Liver (tissue), 3 donors: ENCODE data around the gene PHTF2.

ENCODE experiments used
- CTCF ChIP-seq: fragments of 150-350 bp; IDR thresholded peaks from 2 replicates; pipeline ENCODE4 v1.5.1; 2017; ENCODE audit warnings: improper control_type of control experiment, low read depth, low read length; ENCODE audit not compliant: missing input control
- EGR1 ChIP-seq, 2 donors: IDR thresholded peaks; 2 replicates each; pipeline ENCODE4 v1.6.1; 2016 to 2018; ENCODE audit warnings: antibody characterized with exemption in 2 of 2, low read depth in 2 of 2
- GABPA ChIP-seq, 2 donors: IDR thresholded peaks in 1 of 2; conservative IDR thresholded peaks in 1 of 2; 2 replicates each; pipeline ENCODE4 v1.6.1; 2016; ENCODE audit warnings: antibody characterized with exemption in 2 of 2, mild to moderate bottlenecking in 1 of 2, moderate library complexity in 1 of 2
- JUND ChIP-seq, 2 donors: IDR thresholded peaks; 2 replicates each; pipeline ENCODE4 v1.6.1; 2016; ENCODE audit warnings: antibody characterized with exemption in 2 of 2
- NR2F2 ChIP-seq: IDR thresholded peaks from 2 replicates; pipeline ENCODE4 v1.6.1; 2016; ENCODE audit warnings: antibody characterized with exemption
- RAD21 ChIP-seq, 2 donors: IDR thresholded peaks; 2 replicates each; pipeline ENCODE4 v1.6.1; 2016; ENCODE audit warnings: antibody characterized with exemption in 2 of 2, mild to moderate bottlenecking in 2 of 2
- REST ChIP-seq: IDR thresholded peaks from 2 replicates; pipeline ENCODE4 v1.6.1; 2016; ENCODE audit warnings: antibody characterized with exemption, mild to moderate bottlenecking
- TAF1 ChIP-seq: conservative IDR thresholded peaks from 2 replicates; pipeline ENCODE4 v1.6.1; 2016; ENCODE audit warnings: antibody characterized with exemption, mild to moderate bottlenecking
- YY1 ChIP-seq: IDR thresholded peaks from 2 replicates; pipeline ENCODE4 v1.6.1; 2016; ENCODE audit warnings: antibody characterized with exemption, mild to moderate bottlenecking
- TF ChIP-seq, protein P1 (sequence below): IDR thresholded peaks from 2 replicates; pipeline ENCODE4 v1.6.1; 2016; ENCODE audit warnings: antibody characterized with exemption
- donor health status: healthy.
- donor health status: healthy.

DNA sequence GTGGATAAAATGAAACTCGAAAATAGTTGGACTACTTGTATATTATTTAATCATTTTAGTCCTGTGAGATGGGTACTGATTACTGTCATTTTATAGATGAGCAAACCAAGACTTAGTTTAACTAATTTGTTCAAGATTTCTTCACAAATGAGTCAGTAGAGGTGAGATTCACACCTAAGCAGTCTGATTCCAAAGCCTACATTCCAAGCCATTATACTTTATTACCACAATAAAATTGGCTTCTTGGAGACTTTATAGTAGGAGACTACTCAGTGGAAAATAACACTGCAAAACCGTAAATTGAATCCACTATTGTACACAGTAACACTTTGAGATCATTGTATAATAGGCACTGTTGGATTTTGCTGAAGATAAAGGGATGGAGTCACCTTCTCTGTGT lies 2.2 kb downstream of the PHTF2 start:
- TF ChIP-seq RAD21 (IDR thresholded peaks at IDR 0.05) (no peak), CTCF (no peak), REST (no peak), TAF1 (no peak), YY1 (no peak), JUND (IDR thresholded peaks at IDR 0.05) (no peak), EGR1 (IDR thresholded peaks at IDR 0.05; ENCODE audit: low read depth in 2 of 2) (no peak), NR2F2 (no peak), GABPA (IDR thresholded peaks at IDR 0.05 in 1 of 2, conservative IDR thresholded peaks at IDR 0.05 in 1 of 2) (no peak)
- TF ChIP-seq, protein P1, sequence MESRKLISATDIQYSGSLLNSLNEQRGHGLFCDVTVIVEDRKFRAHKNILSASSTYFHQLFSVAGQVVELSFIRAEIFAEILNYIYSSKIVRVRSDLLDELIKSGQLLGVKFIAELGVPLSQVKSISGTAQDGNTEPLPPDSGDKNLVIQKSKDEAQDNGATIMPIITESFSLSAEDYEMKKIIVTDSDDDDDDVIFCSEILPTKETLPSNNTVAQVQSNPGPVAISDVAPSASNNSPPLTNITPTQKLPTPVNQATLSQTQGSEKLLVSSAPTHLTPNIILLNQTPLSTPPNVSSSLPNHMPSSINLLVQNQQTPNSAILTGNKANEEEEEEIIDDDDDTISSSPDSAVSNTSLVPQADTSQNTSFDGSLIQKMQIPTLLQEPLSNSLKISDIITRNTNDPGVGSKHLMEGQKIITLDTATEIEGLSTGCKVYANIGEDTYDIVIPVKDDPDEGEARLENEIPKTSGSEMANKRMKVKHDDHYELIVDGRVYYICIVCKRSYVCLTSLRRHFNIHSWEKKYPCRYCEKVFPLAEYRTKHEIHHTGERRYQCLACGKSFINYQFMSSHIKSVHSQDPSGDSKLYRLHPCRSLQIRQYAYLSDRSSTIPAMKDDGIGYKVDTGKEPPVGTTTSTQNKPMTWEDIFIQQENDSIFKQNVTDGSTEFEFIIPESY, result no peak
